GM23338 (cell line): Measurements from ENCODE around the gene HIVEP3. TPM values are rescaled to one million over a fixed set of nuclear protein-coding genes. Genes with fewer than 3 reads are reported as not detected.

Source experiments
- CREB1 ChIP-seq: fragments of 250-450 bp; sonication (Bioruptor Pico); IDR thresholded peaks from 2 replicates; pipeline ENCODE4 v1.5.0; 2020; ENCODE audit warnings: low read depth, mild to moderate bottlenecking, moderate library complexity
- ETS1 ChIP-seq: IDR thresholded peaks from 2 replicates; pipeline ENCODE4 v1.6.1; 2016; ENCODE audit warnings: antibody characterized with exemption
- JUNB ChIP-seq: IDR thresholded peaks from one replicate; pipeline ENCODE4 v1.6.1; 2016; ENCODE audit warnings: antibody characterized with exemption; ENCODE audit not compliant: unreplicated experiment
- NANOG ChIP-seq: IDR thresholded peaks from 2 replicates; pipeline ENCODE4 v1.6.1; 2016; ENCODE audit warnings: antibody characterized with exemption, borderline replicate concordance
- REST ChIP-seq: IDR thresholded peaks from one replicate; pipeline ENCODE4 v1.6.1; 2018; ENCODE audit warnings: antibody characterized with exemption; ENCODE audit not compliant: unreplicated experiment
- ZNF462 ChIP-seq: fragments of 250-450 bp; sonication (Bioruptor Pico); IDR thresholded peaks from 2 replicates; pipeline ENCODE4 v1.5.0; 2020; ENCODE audit warnings: mild to moderate bottlenecking, moderate library complexity
- polyA plus RNA-seq: library from polyadenylated mRNA; unstranded; fragments of >200 nt; fragmentation: Nextera tagmentation; extraction: Ambion mirVana; gene quantifications from 2 replicates; pipeline ENCODE4 v1.2.1, GENCODE V29; 2016
- total RNA-seq: library from RNA; depleted of rRNA; stranded (reverse); fragments of >200 nt; shearing (Covaris generic); gene quantifications from 2 replicates; pipeline ENCODE4 v1.2.3, GENCODE V29; 2014

Gene HIVEP3
- total and polyA plus RNA-seq, 2 experiments from 2014 or later: 0.14 to 0.24 TPM

GRCh38 chr1:41641475-41641814, 277.3 kb downstream of the HIVEP3 start (continued):
- no peak for TF ChIP-seq ZNF462 (CRISPR knock-in tag)
- TF ChIP-seq REST: no peak
- TF ChIP-seq NANOG: no peak
- TF ChIP-seq ETS1: no peak
- no peak for TF ChIP-seq CREB1 (CRISPR knock-in tag)
- no peak for TF ChIP-seq JUNB
